SK-N-SH (cell line): ENCODE results near the gene NUMBL.

Source experiments
- CTCF ChIP-seq: fragments of 200-600 bp; sonication (generic); IDR thresholded peaks from 2 replicates; pipeline ENCODE4 v1.6.1; 2017; ENCODE audit warnings: antibody characterized with exemption, mild to moderate bottlenecking, moderate library complexity
- EZH2phosphoT487 ChIP-seq: fragments of 200-600 bp; sonication (generic); IDR thresholded peaks from 2 replicates; pipeline ENCODE4 v1.6.1; 2017; ENCODE audit warnings: low read depth, mixed run types, mild to moderate bottlenecking, antibody characterized with exemption, moderate library complexity, borderline replicate concordance

GRCh38 chr19:40705362-40705651 is 14.9 kb upstream of the NUMBL start:
- TF ChIP-seq EZH2phosphoT487 (no peak), CTCF (no peak)
